HG03060 (cell line): ENCODE measurements around the gene GUCY2F.

Experiments
- ATAC-seq: cut with Tn5 transposase; IDR thresholded peaks from one replicate; pipeline ENCODE4 v1.9.1; 2021; ENCODE audit warnings: low read depth, moderate number of reproducible peaks; ENCODE audit not compliant: unreplicated experiment

The GUCY2F gene

GRCh38 chrX:109481986-109482385, at the start of gene GUCY2F:
GUCY2F (minus strand) TSS chrX:109482086; CDS start chrX:109475936, 6,150 bp downstream.
- no peak for ATAC-seq

GRCh38 chrX:109519001-109519400, 37.1 kb upstream of the GUCY2F start:
- no peak for ATAC-seq

- ATAC-seq = no peak
Observed at GRCh38 chrX:109511113-109511512, 29.2 kb upstream of the GUCY2F start.

- no peak for ATAC-seq
Observed at GRCh38 chrX:109508915-109509314, 27.0 kb upstream of the GUCY2F start.

GRCh38 chrX:109501176-109501575, 19.3 kb upstream of the GUCY2F start:
- no peak for ATAC-seq

- no peak for ATAC-seq
Observed at GRCh38 chrX:109498434-109498833, 16.5 kb upstream of the GUCY2F start.

GRCh38 chrX:109489174-109489573, 7.3 kb upstream of the GUCY2F start:
- ATAC-seq = no peak

- no peak for ATAC-seq
Observed at GRCh38 chrX:109487640-109488039, 5.8 kb upstream of the GUCY2F start.

- peak; percentile 44 for ATAC-seq
Observed at GRCh38 chrX:109485470-109486340, 3.8 kb upstream of the GUCY2F start.

GRCh38 chrX:109484886-109485285, 3.0 kb upstream of the GUCY2F start:
- no peak for ATAC-seq

- no peak for ATAC-seq
Observed at GRCh38 chrX:109475174-109475891, 6.6 kb downstream of the GUCY2F start.

- ATAC-seq = no peak
Observed at GRCh38 chrX:109472939-109473735, 8.7 kb downstream of the GUCY2F start.

- ATAC-seq = no peak
Observed at GRCh38 chrX:109464231-109464630, 17.7 kb downstream of the GUCY2F start.

- ATAC-seq = no peak
Observed at GRCh38 chrX:109463784-109464183, 18.1 kb downstream of the GUCY2F start.

GRCh38 chrX:109448282-109448938, 33.5 kb downstream of the GUCY2F start:
- ATAC-seq = no peak

GRCh38 chrX:109441266-109441665, 40.6 kb downstream of the GUCY2F start:
- no peak for ATAC-seq

- peak; percentile 82 for ATAC-seq
Observed at GRCh38 chrX:109440475-109440874, 41.4 kb downstream of the GUCY2F start.

GRCh38 chrX:109409181-109409580, 72.7 kb downstream of the GUCY2F start:
- ATAC-seq = no peak

- ATAC-seq = no peak
Observed at GRCh38 chrX:109403922-109404321, 78.0 kb downstream of the GUCY2F start.

- no peak for ATAC-seq
Observed at GRCh38 chrX:109399831-109400230, 82.1 kb downstream of the GUCY2F start.
